ENCODE data around the gene PLD4.
"Not testable (repeated sequence)": the region's sequence is repeated elsewhere in the genome, so short reads cannot be mapped to it uniquely, and the experiment has no call there.

Gene PLD4

GRCh38 chr14:104942586-104942985 lies 17.9 kb downstream of the PLD4 start:
- Histone ChIP-seq H3K4me3 (replicated peaks; ENCODE audit: insufficient read depth, low read length) (no peak overlapping the region), H3K27me3 (ENCODE audit: insufficient read depth, poor library complexity, severe bottlenecking) (peaks cover 7% of the 10 kb centered on the region), H3K27ac (replicated peaks) (no peak overlapping the region)
- DNase-seq (ENCODE audit: low read depth in 1 of 2, low spot score in 1 of 2): no peak
- no peak for TF ChIP-seq REST (IDR thresholded peaks at IDR 0.05; ENCODE audit: insufficient replicate concordance, low read depth)
- no peak for TF ChIP-seq POLR2AphosphoS5 (IDR thresholded peaks at IDR 0.05; ENCODE audit: low read depth)
- no peak for TF ChIP-seq CTCF (IDR thresholded peaks at IDR 0.05; ENCODE audit: insufficient read depth, low read length)
- TF ChIP-seq GABPA (IDR thresholded peaks at IDR 0.05; ENCODE audit: low read depth): no peak
- TF ChIP-seq SPI1 (IDR thresholded peaks at IDR 0.05; ENCODE audit: borderline replicate concordance, low read depth): no peak

- not testable (repeated sequence) for H3K27me3 ChIP-seq (ENCODE audit: insufficient read depth, poor library complexity, severe bottlenecking); H3K27ac ChIP-seq (replicated peaks); DNase-seq (ENCODE audit: low read depth in 1 of 2, low spot score in 1 of 2); H3K4me3 ChIP-seq (replicated peaks; ENCODE audit: insufficient read depth, low read length)
These were observed 18.7 kb downstream of the PLD4 start for GRCh38 chr14:104943216-104944015.

- not testable (repeated sequence) for H3K27ac ChIP-seq (replicated peaks); H3K4me3 ChIP-seq (replicated peaks; ENCODE audit: insufficient read depth, low read length); H3K27me3 ChIP-seq (ENCODE audit: insufficient read depth, poor library complexity, severe bottlenecking); DNase-seq (ENCODE audit: low read depth in 1 of 2, low spot score in 1 of 2)
These were observed 19.3 kb downstream of the PLD4 start for GRCh38 chr14:104944016-104944308.

- not testable (repeated sequence) for H3K27ac ChIP-seq (replicated peaks); H3K27me3 ChIP-seq (ENCODE audit: insufficient read depth, poor library complexity, severe bottlenecking); DNase-seq (ENCODE audit: low read depth in 1 of 2, low spot score in 1 of 2); H3K4me3 ChIP-seq (replicated peaks; ENCODE audit: insufficient read depth, low read length)
These were observed 19.9 kb downstream of the PLD4 start for GRCh38 chr14:104944436-104945205.

GRCh38 chr14:104945266-104945665 lies 20.6 kb downstream of the PLD4 start:
- not testable (repeated sequence) for DNase-seq (ENCODE audit: low read depth in 1 of 2, low spot score in 1 of 2); H3K27me3 ChIP-seq (ENCODE audit: insufficient read depth, poor library complexity, severe bottlenecking)

GRCh38 chr14:104945986-104946965 lies 21.6 kb downstream of the PLD4 start:
- not testable (repeated sequence) for H3K4me3 ChIP-seq (replicated peaks; ENCODE audit: insufficient read depth, low read length); DNase-seq (ENCODE audit: low read depth in 1 of 2, low spot score in 1 of 2)

More at GRCh38 chr14:104945266-104945665, 20.6 kb downstream of the PLD4 start:
- not testable (repeated sequence) for H3K4me3 ChIP-seq (replicated peaks; ENCODE audit: insufficient read depth, low read length); H3K27ac ChIP-seq (replicated peaks)

GRCh38 chr14:104947201-104947600 lies 22.5 kb downstream of the PLD4 start:
- not testable (repeated sequence) for H3K4me3 ChIP-seq (replicated peaks; ENCODE audit: insufficient read depth, low read length); H3K27ac ChIP-seq (replicated peaks); DNase-seq (ENCODE audit: low read depth in 1 of 2, low spot score in 1 of 2); H3K27me3 ChIP-seq (ENCODE audit: insufficient read depth, poor library complexity, severe bottlenecking)

More at GRCh38 chr14:104945986-104946965, 21.6 kb downstream of the PLD4 start:
- not testable (repeated sequence) for H3K27ac ChIP-seq (replicated peaks); H3K27me3 ChIP-seq (ENCODE audit: insufficient read depth, poor library complexity, severe bottlenecking)

GRCh38 chr14:104947881-104948735 lies 23.4 kb downstream of the PLD4 start:
- H3K4me3 ChIP-seq (replicated peaks; ENCODE audit: insufficient read depth, low read length); H3K27ac ChIP-seq (replicated peaks); H3K27me3 ChIP-seq (ENCODE audit: insufficient read depth, poor library complexity, severe bottlenecking); DNase-seq (ENCODE audit: low read depth in 1 of 2, low spot score in 1 of 2): not testable (repeated sequence)
